Tongue (tissue), 2 donors: ENCODE measurements around the gene ALOXE3. TPM values are rescaled to one million over a fixed set of nuclear protein-coding genes. Genes with fewer than 3 reads are reported as not detected.
A peak's percentile ranks its signal among the peaks of the same experiment; 100 is the strongest.
"Not testable (repeated sequence)": the region's sequence is repeated elsewhere in the genome, so short reads cannot be mapped to it uniquely, and the experiment has no call there.

Experiments used
- DNase-seq: peaks from one replicate; pipeline ENCODE4 v3.0.0-alpha.2; 2015
- total RNA-seq: library from RNA; depleted of rRNA; stranded (reverse); fragments of >200 nt; gene quantifications from one replicate; pipeline ENCODE4 v1.2.3, GENCODE V29; 2014

ALOXE3 gene
- total RNA-seq, 1 donor from 2014 or later = not detected

DNA sequence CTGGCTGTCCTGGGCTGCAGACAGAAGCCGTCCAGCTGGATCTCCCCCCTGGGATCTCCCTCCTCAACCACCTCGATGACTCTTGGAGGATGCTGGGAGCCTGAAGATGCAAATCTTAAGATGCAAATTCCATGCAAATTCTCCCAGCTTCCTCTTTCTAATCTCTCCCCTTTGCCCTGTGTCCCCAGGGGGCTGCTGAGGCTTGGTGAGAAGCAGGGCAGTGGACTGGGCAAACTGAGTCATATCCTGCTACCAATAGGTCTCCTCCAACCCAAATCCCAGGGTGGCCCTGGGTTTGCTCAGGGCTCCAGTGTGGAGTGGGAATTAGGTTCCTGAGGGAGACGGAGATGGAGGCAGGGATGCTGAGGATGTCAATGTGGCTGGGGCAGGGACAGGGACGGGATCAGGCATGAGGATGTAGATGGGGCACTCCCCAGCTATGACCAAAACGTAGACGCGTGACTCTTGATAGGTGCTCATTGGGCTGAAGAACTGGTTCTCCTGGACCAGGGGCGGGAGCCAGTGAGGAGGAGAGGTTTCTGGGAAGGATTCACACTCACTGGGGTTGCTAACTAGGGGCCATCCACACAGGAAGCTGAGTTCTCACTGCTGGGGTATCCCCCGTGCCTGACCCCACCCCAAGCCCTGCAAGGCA lies 27.2 kb downstream of the ALOXE3 start:
- no peak for DNase-seq

DNA sequence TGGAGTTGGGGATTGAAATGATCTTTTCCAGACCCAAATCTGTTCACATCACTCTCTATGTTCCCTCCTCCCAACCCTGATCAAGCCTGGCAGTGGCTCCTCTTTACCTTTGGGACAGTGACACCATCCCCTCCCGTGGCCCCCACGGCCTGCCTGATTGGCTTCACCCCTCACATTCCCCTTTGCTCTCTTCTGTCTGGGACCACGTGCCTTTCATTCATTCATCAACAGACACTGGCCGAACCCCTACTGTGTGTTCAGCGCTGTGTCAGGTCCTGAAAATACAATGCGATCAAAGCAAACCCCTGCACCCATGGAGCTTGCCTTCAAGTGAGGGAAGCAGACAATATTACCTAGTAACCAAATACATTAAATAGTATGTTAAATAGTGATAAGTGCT lies 28.6 kb downstream of the ALOXE3 start:
- DNase-seq = no peak

DNA sequence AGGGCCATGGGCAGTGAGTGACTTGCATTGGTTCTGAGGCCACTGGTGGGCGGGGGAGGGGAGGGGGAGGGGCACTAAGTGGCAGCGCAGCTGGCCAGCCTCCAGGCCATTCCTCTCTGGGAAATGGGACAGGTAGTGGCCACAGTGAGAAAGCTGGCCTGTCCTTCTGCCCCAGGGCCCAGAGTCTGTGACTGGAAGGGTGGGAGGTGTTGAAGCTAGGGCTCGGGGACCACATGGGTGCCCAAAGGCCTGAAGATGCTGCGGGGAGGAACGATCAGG lies 30.4 kb downstream of the ALOXE3 start:
- DNase-seq = no peak

DNA sequence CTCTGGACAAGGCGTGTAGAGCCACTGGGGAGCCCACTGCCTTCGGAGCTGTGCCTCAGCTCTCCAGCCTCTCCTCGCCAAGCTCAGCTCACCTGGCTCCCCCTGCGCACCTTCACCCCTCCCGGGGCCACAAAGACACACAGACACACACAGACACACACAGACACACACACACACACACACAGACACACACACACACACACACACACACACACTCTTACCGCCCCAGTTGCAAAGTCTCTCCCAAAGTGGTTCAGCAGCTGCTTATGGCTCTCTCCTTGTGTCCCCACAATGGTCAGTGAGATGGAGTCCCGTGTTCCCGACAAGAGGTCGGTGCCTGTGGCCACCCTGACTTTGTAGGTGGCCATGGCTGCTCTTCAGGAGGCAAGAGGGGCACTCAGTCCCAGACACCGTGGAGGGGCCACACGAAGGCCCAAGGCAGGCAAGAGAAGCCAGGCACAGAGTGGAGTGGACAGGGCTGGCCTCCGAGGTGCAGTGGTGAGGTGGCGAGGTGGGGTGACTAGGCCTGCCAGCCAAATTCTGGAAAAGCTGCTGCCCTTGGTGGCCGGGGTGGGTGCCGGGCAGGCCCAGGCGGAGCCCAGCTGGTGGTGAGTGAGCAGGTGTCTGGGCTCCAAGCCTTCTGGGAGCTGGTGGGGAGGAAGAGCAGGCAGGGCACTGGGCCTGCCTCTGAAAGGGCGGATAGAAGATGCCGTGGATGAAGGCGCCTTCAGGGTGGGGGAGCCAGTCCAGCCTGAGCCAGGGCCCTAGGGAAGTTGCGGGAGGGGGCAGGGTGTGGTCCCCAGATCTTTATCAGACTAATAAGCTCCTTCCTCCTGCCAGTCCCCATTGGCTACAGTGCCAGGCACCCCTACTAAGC lies 31.0 kb downstream of the ALOXE3 start, which contains the start of gene ALOX12B:
ALOX12B (minus strand) TSS at position 642 of the 877 bp plus-strand sequence; CDS start at position 368, 274 bp downstream.
- DNase-seq = no peak

DNA sequence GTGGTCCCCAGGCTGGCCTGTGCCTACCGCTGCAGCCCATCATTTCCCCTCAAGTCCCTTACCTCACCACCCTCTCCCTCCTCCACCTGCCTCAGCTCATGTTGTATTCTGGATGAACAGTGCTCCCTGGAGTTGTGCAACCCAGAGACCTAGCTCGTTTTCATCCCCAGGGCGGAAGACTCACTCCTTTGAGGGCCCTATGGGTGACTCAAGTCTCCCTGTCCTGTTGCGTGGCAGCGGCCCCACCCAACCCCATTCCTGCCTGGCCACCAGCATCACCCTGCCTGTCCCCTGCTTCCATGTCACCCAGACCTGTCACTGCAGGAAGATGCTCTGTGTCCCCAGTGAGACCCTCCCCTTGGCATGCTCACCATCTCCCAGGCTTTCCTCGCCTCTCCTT lies 34.1 kb downstream of the ALOXE3 start:
- no peak for DNase-seq

DNA sequence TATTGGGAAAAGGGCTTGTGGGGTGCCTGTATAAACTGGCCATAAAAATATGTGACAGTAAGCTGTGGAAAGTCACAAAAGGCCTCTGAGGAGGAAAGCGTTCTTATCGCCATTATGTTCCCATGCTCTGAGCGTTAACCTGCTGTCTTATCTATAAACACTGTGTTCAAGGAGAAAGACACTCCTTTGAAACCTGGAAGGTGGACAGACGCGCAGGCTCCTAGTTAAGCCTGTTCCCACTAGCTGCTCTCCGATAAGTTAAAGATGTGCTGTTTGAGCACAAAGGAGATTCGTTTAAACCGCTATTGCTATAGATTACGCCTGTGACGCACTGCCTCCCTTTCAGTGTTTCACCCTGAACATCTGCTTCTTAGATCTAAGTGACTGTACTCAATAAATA lies 36.0 kb downstream of the ALOXE3 start:
- no peak for DNase-seq

DNA sequence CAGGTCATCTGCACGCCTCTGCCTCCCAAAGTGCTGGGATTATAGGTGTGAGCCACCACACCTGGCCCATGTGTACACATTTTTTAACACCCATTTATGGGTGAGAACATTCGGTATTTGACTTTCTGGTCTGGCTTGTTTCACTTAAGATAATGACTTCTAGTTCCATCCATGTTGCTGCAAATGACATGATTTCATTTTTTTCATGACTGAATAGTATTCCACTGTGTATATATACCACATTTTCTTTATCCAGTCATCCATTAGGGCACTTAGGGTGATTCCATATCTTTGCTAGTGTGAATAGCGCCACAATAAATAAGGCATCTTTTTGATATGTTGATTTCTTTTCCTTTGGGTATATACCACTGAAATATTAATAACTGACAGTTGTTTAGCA lies 36.4 kb downstream of the ALOXE3 start:
- no peak for DNase-seq

DNA sequence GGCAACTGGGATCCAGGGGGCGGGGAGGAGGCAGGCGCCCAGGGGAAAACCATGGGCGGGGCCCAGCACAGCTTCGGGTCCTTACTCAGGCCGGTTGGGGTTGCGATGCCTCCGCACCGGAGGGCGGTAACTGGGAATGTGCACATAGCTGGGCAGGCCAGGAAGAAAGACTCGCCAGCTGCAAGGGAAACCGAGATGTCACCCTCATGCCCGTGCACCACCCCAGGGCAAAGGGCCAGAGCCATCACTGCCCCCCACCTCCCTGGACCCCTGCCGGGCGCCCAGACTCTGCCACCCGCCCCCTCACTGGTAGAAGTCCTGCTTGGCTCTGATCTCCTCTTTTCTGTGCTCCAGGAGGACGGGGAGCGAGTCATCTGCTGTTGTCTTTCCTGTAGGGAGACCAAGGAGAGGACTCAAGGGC lies 37.5 kb downstream of the ALOXE3 start:
- no peak for DNase-seq

DNA sequence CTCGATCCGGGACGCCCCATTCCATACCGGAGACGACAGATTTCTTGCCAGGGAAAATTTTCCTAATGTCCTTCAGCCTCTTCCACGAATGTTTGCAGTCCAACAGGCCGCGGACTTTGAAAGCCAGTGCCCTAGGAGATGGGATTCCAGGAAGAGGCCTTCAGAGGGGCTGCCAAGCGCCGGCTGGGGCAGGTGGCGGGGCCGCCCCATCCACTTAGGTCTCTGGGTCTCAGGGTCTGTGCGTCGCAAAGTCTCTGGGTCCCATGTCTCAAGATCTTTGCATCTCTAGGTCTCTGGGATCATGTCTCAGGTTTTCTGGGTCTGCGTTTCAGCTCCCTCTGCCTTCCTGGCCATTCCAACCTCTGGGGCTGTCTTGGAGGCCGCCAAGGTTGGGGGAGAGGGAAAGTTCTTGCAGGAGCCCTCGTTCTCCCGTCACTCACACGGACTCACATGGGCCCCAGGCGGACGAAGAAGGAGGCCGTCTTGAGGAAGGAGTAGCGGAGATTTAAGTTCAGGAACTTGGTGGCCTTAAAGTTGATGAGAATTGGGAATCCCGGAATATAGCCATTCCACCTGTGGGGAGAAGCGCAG lies 38.0 kb downstream of the ALOXE3 start:
- DNase-seq = no peak

DNA sequence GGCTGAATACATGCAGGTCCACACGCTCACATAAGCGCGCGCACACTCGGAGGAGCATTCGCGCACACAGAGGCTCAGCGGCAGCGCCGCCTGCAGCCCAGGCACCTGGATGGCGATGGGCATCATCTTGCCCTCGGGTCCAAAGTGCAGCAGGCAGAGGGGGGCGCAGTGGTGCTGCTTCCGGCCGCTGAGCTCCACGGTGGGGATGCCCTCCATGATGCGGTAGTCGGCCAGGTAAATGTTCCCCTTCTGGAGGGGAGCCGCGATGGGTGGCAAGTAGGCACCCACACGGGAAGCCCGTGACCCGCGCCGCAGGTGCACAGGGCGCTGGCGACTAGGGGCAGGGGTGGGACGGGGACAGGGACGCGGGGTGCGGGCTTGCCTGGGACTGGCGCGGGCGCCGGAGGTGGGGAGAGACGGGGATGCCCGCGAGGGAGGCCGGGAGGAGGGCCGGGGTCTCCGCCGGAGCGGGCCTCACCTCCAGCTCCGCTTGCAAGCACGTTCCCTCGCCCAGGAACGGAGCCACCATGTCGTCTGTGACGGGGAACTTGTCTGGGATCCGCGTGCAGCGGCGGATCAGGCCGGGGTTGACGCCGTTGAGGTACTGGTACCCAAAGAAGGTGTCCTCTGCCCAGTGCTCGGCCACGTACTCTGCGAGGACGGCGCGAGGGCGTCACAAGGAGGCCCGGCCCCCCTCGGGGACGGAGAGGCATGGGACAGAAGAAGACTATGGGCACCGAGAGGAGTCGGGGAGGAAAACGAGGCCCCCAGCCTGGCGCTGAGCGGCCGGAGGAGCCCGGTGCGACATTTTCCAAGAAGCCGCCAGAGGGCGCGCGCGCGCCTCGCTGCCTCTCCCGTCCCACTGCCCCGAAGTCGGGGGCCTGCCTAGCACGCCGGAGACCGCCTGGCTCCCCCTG lies 38.8 kb downstream of the ALOXE3 start:
- peak; percentile 82 for DNase-seq

DNA sequence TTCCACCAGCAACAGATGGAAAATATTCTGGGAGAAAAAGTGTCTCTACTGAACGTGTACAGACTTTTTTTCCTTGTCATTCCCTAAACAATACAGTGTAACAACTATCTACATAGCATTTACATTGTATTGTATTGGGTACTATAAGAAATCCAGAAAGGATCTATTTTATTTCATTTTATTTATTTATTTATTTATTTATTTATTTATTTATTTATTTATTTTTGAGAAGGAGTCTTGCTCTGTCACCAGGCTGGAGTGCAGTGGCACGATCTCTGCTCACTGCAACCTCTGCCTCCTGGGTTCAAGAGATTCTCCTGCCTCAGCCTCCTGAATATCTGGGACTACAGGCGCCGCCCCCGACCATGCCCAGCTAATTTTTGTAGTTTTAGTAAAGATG lies 40.4 kb downstream of the ALOXE3 start:
- DNase-seq = not testable (repeated sequence)

DNA sequence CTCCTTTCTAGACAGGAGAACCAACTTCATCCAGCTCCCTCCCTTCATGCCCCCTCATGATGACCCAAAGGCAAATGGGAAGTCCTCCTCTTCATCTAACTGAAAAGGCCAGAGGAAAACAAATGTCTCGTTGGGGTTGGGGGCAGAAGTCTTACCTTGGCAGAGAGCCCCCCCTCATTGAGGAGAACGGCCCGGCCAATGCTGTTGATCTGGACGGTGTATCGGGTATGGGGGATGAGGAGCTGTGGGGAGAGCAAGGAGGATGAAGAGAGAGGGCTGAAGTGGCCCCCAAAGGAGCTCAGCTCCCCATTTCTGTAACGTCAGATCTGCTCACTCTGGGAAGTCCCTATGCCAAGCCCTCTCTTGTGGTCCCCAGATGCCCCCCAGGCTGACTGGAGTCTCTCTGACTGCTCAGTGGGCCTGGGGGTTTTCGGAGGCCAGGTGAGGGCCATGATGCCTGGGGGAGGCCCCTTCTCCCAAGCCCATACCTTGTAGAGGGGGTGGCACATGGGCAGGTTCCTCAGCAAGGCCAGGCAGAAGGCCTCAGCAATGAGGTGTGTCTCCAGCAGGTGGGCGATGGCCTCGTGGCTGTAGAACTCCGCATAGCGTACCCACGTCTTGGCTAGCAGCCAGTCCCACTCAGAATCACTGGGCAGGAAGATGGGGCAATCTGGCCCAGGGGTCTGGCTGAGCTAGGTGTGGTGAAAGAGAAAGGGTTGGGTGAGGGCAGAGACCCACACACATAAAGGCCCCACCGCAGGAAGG lies 41.6 kb downstream of the ALOXE3 start:
- no peak for DNase-seq

DNA sequence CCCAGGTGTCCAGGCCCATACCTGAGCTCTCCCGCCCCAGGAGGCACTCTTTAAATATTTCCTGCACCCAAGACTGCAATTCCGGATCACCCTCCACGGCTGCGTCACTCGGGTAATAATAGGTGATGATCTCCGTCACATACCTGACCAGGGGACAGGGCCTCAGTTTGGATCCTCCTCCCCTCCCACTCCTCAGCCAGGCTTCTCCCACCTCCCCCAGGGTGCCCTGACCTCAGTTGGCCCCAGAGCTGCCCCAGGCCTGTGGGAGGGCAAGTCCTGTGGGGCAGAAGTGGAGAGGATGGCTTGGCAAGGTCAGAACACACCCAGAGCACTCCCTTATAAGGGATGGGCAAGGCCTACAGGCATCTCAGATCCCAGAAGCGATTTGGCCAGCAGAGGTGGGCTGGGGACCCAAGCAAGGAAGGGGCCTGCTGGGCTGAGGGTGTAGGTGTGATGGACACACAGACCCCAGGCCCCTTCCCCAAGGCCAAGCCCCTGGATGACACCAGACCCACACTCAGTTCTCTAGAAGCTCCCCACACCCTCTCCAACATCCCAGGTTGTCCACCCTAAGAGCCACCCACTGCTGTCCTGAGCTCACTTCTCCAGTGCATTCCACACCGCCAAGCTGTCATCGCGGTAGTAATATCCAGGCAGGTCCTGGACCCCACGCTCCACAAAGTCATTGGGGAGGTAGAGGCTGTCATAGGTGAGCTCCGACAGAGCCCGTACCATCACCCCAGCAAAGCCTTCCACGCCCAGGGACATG lies 42.6 kb downstream of the ALOXE3 start:
- DNase-seq = no peak

DNA sequence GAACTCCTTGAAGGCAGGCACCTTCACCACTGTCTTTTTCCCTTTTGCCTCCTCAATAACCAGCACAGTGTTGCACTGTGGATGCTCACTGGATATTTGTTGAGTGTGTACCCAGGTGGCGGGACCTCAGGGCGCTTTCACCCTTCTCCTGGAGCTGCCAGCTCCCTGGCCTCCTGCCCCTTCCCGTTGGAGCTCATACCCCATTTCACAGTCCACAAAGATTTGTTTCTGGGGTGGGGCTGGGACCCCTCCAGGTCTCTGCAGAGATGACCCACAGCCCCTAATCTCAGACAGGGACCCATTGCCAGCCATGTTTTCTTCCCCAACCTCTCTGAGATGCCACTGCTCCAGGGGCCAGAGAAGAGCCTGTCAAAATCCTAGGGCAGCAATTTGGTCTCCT lies 43.2 kb downstream of the ALOXE3 start:
- no peak for DNase-seq

DNA sequence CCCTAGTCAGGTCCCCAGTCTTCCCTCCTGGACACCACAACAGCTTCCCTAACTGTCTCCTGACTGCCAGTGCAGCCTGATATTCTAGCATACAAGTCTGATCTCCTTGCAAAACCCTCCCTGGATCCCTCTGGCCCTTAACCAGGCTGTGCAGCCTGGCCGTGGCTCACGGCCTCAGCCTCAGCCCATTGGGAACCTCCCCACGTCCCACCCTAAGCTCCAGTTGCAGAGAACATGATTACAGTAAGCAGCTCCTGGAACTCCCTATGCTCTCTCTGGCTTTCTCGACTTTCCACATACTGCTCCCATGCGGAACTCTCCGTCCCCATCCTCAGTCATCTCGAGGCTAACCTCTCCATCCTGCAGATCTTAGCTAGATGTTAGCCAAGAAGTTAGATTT lies 43.8 kb downstream of the ALOXE3 start:
- no peak for DNase-seq

DNA sequence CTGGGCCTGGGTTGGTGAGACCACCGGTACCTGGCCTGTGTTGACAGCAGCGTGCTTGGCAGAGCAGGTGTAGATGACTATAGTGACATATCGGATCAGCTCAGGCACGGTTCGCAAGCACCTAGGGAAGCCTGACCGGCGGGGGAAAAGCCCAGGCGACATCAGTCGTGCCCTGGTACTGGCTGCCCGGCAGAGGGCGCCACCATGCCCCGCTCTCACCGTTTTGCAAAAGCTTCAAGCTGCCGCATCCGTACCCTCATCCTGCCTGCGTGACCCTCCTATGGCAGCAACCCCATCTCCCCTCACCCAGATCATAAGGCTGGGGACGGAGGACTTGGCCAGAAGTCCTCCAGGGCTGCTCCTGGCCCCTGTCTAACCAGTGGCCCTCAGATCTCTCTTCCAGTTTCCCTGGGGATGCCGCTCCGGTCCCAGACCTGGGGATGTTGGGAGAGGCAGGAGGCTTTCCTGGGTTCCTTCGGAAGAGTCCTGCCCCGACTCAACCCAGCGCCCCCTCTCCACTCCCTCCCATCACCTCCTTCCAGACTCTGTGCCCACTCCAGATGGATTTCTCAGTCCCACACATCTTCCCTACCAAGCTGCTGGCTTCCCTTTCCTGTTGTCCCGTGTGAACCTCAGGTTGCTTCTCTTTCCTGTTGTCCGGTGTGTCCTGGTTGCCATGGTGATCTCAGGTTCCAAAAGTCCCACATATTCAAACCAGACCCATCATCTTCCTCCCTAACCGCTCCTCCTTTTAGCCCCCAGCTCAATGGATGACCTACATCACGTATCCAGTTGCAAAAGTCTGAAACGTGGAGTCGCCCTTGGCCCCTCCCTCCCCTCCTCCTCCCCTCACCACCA lies 44.5 kb downstream of the ALOXE3 start:
- peak; percentile 69 for DNase-seq

DNA sequence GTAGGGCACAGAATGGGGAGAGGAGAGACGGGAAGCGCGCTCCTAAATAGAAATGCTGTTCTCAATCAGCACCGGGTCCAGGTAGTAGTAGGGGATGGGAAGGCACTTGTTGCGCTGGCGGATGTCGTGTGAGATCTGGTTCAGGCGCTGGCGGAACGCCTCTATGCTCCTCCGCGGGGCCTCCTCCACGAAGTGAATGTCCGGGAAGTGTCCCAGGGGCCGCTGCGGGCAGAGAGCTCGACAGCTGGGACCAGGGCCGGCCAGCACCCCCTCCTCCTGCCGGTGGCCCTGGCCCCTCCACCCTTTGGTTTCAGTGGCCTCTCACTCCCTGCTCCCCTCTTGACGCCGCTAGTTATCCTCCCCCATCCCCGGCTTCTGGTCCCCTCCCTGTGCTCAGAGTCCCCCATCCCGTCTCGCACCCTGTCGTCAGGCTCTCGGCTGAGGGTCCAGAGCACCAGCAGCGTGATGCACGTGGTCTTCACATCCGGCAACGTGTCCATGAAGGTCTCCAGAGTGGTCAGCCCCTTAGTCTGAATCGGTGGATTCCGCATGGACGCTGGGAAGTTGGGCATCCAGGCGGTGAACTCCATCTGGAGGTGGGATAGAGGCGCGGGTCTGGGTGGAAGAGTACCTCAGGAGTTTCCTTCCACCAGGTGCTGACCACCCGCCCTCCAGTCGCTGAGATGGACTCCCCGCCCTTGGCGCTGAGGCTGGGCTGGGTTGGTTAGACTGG lies 45.4 kb downstream of the ALOXE3 start:
- DNase-seq = peak; percentile 40

DNA sequence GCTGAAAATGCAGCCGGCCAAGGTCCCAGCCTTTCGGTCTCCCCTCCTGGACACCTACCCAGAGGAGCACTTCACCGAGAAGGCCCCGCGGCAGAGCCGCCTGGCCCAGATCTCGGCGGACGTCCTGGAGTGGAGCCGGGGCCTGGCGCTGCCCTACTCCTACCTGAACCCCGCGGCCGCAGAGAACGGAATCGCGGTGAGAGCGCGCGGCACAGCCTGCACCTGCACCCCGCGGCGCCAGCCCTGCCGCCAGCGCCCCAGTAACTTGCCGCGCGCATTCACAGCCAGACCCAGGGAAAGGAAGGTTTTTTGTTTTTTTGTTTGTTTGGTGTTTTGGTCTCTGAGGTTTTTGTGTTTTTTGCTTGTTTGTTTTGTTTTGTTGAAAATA lies 46.0 kb downstream of the ALOXE3 start:
- DNase-seq = no peak

DNA sequence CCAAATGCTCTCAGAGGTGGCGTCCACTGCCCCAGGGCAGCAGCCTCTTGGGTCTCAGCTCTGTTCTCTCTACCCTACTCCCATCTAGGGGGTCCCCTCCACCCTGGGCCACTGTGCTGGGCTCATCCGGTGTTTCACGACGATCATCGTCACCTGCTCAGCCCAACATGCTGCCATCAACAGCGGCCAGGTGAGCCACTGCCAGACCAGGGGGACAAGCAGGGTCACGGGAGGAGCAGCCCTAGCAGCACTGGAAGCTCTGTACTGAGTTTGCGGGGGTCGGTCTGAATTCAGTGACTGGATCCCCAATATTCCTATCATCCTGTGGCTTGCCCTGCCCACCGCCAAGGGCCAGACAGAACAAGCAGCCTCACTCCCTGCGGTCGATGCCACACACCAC lies 46.8 kb downstream of the ALOXE3 start:
- DNase-seq = no peak
